ENCODE data around the gene GARIN3. TPM values are rescaled to one million over a fixed set of nuclear protein-coding genes. Genes with fewer than 3 reads are reported as not detected.

Gene GARIN3
- total RNA-seq, 2 experiments from 2014 or later = not detected

GRCh38 chr5:157193699-157194424 lies 27.8 kb upstream of the GARIN3 start:
- Histone ChIP-seq H3K9me2 (ENCODE audit: insufficient read depth, low read length) (no peaks in the 10 kb centered on the region), H3K36me3 (ENCODE audit: insufficient read depth, low read length) (no peaks in the 10 kb centered on the region), H3K4me3 (ENCODE audit: low read depth, low read length, poor library complexity, severe bottlenecking) (no peak overlapping the region), H3K79me2 (ENCODE audit: insufficient read depth, low read depth, low read length) (no peaks in the 10 kb centered on the region), H3K4me2 (ENCODE audit: low read length) (no peak overlapping the region), H4K20me1 (ENCODE audit: insufficient read depth, low read length) (no peaks in the 10 kb centered on the region), H3K4me1 (ENCODE audit: insufficient read depth, low read length, poor library complexity, severe bottlenecking) (no peaks in the 10 kb centered on the region), H3K9me3 (ENCODE audit: low read length) (no peaks in the 10 kb centered on the region), H3K27ac (ENCODE audit: low read depth, low read length, poor library complexity, severe bottlenecking) (no peak overlapping the region), H2AFZ (ENCODE audit: low read length) (no peak overlapping the region)
- DNase-seq (ENCODE audit: low spot score) = no peak
- intact Hi-C loops (cut with micrococcal nuclease; ENCODE audit: unreplicated experiment) = no loop called here
- TF ChIP-seq CTCF (conservative IDR thresholded peaks at IDR 0.05; ENCODE audit: low read length) (no peak), EZH2phosphoT487 (IDR thresholded peaks at IDR 0.05; ENCODE audit: borderline replicate concordance, low read depth, low read length) (no peak)
- no TSS peak for BruUV-seq (replicated peaks)
- CTCF ChIA-PET (ENCODE audit: unreplicated experiment) = no interaction called here
- POLR2A ChIA-PET = interaction anchor here (0.7 kb wide), 1 partner anchor 313 kb away, joined by 3 read pairs; no protein-coding TSS in a partner anchor

GRCh38 chr5:157189223-157189622 lies 23.2 kb upstream of the GARIN3 start:
- Histone ChIP-seq H3K4me3 (ENCODE audit: low read depth, low read length, poor library complexity, severe bottlenecking) (no peak overlapping the region), H3K9me2 (ENCODE audit: insufficient read depth, low read length) (no peaks in the 10 kb centered on the region), H3K79me2 (ENCODE audit: insufficient read depth, low read depth, low read length) (no peaks in the 10 kb centered on the region), H4K20me1 (ENCODE audit: insufficient read depth, low read length) (no peaks in the 10 kb centered on the region), H3K36me3 (ENCODE audit: insufficient read depth, low read length) (no peaks in the 10 kb centered on the region), H3K9me3 (ENCODE audit: low read length) (no peaks in the 10 kb centered on the region), H3K27ac (ENCODE audit: low read depth, low read length, poor library complexity, severe bottlenecking) (no peak overlapping the region), H2AFZ (ENCODE audit: low read length) (no peak overlapping the region), H3K4me2 (ENCODE audit: low read length) (no peak overlapping the region), H3K4me1 (ENCODE audit: insufficient read depth, low read length, poor library complexity, severe bottlenecking) (no peaks in the 10 kb centered on the region)
- POLR2A ChIA-PET = interaction anchor here (1.1 kb wide), 1 partner anchor 47 kb away, joined by 3 read pairs; the partner anchor contains the start of gene MED7
- BruUV-seq (replicated peaks) = no TSS peak
- no peak for DNase-seq (ENCODE audit: low spot score)
- TF ChIP-seq CTCF (conservative IDR thresholded peaks at IDR 0.05; ENCODE audit: low read length) (no peak), EZH2phosphoT487 (IDR thresholded peaks at IDR 0.05; ENCODE audit: borderline replicate concordance, low read depth, low read length) (no peak)
- intact Hi-C loops (cut with micrococcal nuclease; ENCODE audit: unreplicated experiment) = no loop called here
- CTCF ChIA-PET (ENCODE audit: unreplicated experiment) = interaction anchor here (0.6 kb wide), 1 partner anchor 414 kb away, joined by 3 read pairs; no protein-coding TSS in a partner anchor

GRCh38 chr5:157188270-157188669 lies 22.2 kb upstream of the GARIN3 start:
- Histone ChIP-seq H3K27ac (ENCODE audit: low read depth, low read length, poor library complexity, severe bottlenecking) (no peak overlapping the region), H3K79me2 (ENCODE audit: insufficient read depth, low read depth, low read length) (no peaks in the 10 kb centered on the region), H3K4me3 (ENCODE audit: low read depth, low read length, poor library complexity, severe bottlenecking) (no peak overlapping the region), H3K9me2 (ENCODE audit: insufficient read depth, low read length) (no peaks in the 10 kb centered on the region), H3K4me2 (ENCODE audit: low read length) (no peak overlapping the region), H3K4me1 (ENCODE audit: insufficient read depth, low read length, poor library complexity, severe bottlenecking) (no peaks in the 10 kb centered on the region), H2AFZ (ENCODE audit: low read length) (no peak overlapping the region), H3K9me3 (ENCODE audit: low read length) (no peaks in the 10 kb centered on the region), H4K20me1 (ENCODE audit: insufficient read depth, low read length) (no peaks in the 10 kb centered on the region), H3K36me3 (ENCODE audit: insufficient read depth, low read length) (no peaks in the 10 kb centered on the region)
- ChIA-PET CTCF (ENCODE audit: unreplicated experiment) (no interaction called here), POLR2A (no interaction called here)
- BruUV-seq (replicated peaks) = no TSS peak
- TF ChIP-seq EZH2phosphoT487 (IDR thresholded peaks at IDR 0.05; ENCODE audit: borderline replicate concordance, low read depth, low read length) = no peak
- no peak for DNase-seq (ENCODE audit: low spot score)
- intact Hi-C loops (cut with micrococcal nuclease; ENCODE audit: unreplicated experiment) = no loop called here

Measured in OCI-LY7 (cell line).